ENCODE results near the gene BCL2L12. TPM values are rescaled to one million over a fixed set of nuclear protein-coding genes. Genes with fewer than 3 reads are reported as not detected.

Gene BCL2L12
- total RNA-seq, 4 donors from 2014 or later, result 3.1 to 23.8 (median 3.5) TPM

GRCh38 chr19:49699364-49699763, 33.6 kb downstream of the BCL2L12 start:
- DNase-seq, result no peak

DNA sequence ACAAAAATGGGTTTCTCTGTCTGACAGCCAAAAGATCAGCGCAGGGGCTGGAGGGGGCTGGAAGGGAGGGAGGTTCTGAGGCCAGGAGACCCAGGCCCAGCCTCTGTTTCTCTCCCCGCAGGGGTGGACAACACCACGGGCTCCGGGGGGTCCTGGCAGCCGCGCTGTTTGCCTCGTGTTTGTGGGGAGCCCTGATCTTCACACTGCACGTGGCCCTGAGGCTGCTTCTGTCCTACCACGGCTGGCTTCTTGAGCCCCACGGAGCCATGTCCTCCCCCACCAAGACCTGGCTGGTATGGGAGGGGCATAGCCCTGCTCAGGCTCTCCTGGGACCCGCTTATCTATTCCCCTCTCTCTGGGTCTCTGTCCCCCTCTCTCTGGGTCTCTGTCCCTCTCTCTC, 34.8 kb downstream of the BCL2L12 start:
- no peaks in the 10 kb centered on the region for H3K4me1 ChIP-seq
- H3K9me3 ChIP-seq, result no peaks in the 10 kb centered on the region
- H3K36me3 ChIP-seq, result no peaks in the 10 kb centered on the region
- no peak overlapping the region for H3K4me3 ChIP-seq
- no peak for TF ChIP-seq POLR2A (IDR thresholded peaks at IDR 0.05)
- no peak for DNase-seq
- H3K27me3 ChIP-seq, result no peaks in the 10 kb centered on the region
- H3K27ac ChIP-seq, result no peak overlapping the region
- intact Hi-C loops (cut with DNase I; ENCODE audit: low total_unique reads), result no loop called here

More at GRCh38 chr19:49699364-49699763, 33.6 kb downstream of the BCL2L12 start:
- no peaks in the 10 kb centered on the region for H3K4me1 ChIP-seq
- no peaks in the 10 kb centered on the region for H3K9me3 ChIP-seq
- intact Hi-C loops (cut with DNase I; ENCODE audit: low total_unique reads), result no loop called here
- H3K27me3 ChIP-seq, result no peaks in the 10 kb centered on the region
- H3K4me3 ChIP-seq, result no peak overlapping the region
- TF ChIP-seq, protein P1, sequence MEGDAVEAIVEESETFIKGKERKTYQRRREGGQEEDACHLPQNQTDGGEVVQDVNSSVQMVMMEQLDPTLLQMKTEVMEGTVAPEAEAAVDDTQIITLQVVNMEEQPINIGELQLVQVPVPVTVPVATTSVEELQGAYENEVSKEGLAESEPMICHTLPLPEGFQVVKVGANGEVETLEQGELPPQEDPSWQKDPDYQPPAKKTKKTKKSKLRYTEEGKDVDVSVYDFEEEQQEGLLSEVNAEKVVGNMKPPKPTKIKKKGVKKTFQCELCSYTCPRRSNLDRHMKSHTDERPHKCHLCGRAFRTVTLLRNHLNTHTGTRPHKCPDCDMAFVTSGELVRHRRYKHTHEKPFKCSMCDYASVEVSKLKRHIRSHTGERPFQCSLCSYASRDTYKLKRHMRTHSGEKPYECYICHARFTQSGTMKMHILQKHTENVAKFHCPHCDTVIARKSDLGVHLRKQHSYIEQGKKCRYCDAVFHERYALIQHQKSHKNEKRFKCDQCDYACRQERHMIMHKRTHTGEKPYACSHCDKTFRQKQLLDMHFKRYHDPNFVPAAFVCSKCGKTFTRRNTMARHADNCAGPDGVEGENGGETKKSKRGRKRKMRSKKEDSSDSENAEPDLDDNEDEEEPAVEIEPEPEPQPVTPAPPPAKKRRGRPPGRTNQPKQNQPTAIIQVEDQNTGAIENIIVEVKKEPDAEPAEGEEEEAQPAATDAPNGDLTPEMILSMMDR (IDR thresholded peaks at IDR 0.05), result no peak
- no peak for TF ChIP-seq POLR2A (IDR thresholded peaks at IDR 0.05)
- no peak overlapping the region for H3K27ac ChIP-seq
- no peaks in the 10 kb centered on the region for H3K36me3 ChIP-seq

- intact Hi-C loops (cut with DNase I; ENCODE audit: low total_unique reads), result no loop called here
- no peak for DNase-seq
- Histone ChIP-seq H3K27ac (no peak overlapping the region), H3K27me3 (no peaks in the 10 kb centered on the region), H3K4me3 (no peak overlapping the region), H3K4me1 (no peaks in the 10 kb centered on the region), H3K9me3 (no peaks in the 10 kb centered on the region), H3K36me3 (no peaks in the 10 kb centered on the region)
- TF ChIP-seq, protein P1 (IDR thresholded peaks at IDR 0.05), result no peak
- no peak for TF ChIP-seq POLR2A (IDR thresholded peaks at IDR 0.05)
Measured at GRCh38 chr19:49701271-49701786, 35.6 kb downstream of the BCL2L12 start.

DNA sequence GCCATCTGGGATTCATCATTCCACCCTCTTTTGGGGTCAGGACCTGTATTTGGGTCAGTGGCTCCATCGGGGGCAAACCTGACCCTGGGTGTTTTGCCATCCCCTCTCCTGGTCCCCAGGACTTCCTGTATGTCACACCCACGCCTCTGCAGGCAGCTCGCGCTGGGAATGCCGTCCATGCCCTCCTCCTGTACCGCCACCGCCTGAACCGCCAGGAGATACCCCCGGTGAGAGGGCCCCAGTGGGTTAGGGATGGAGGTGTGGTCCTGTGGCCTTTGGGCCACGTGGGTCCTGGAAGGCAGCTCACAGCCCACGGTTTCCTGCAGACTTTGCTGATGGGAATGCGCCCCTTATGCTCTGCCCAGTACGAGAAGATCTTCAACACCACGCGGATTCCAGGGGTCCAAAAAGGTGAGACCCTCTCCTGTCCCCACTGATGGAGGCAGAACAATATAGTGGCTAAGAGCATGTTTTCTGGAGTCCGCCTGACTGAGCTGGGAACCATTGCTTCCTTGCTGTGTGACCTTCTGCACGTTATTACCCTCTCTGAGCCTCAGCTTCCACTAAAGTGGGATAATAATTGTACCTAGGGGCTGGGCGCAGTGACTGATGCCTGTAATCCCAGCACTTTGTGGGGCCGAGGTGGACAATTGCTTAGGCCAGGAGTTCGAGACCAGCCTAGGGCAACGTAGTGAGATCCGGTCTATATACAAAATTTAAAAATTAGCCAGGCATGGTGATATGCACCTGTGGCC, 39.3 kb downstream of the BCL2L12 start:
- Histone ChIP-seq H3K9me3 (no peaks in the 10 kb centered on the region), H3K27ac (no peak overlapping the region), H3K4me3 (no peak overlapping the region), H3K36me3 (no peaks in the 10 kb centered on the region), H3K4me1 (no peaks in the 10 kb centered on the region), H3K27me3 (no peaks in the 10 kb centered on the region)
- intact Hi-C loops (cut with DNase I; ENCODE audit: low total_unique reads), result no loop called here
- no peak for DNase-seq
- TF ChIP-seq POLR2A (IDR thresholded peaks at IDR 0.05), result no peak
- TF ChIP-seq, protein P1 (IDR thresholded peaks at IDR 0.05), result no peak

DNA sequence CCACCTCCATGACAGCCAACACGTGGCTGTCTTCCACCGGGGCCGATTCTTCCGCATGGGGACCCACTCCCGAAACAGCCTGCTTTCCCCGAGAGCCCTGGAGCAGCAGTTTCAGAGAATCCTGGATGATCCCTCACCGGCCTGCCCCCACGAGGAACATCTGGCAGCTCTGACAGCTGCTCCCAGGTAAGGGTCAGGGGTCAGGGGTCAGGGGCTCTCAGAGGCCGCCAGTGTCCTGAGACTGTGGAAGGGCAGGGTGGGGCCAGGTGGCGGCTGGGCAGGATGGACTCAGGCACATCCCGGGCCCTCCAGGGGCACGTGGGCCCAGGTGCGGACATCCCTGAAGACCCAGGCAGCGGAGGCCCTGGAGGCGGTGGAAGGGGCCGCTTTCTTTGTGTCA, 40.2 kb downstream of the BCL2L12 start:
- no peaks in the 10 kb centered on the region for H3K4me1 ChIP-seq
- no peak for DNase-seq

More for the DNA sequence above, 40.2 kb downstream of the BCL2L12 start:
- H3K4me3 ChIP-seq, result no peak overlapping the region
- no peak overlapping the region for H3K27ac ChIP-seq
- H3K27me3 ChIP-seq, result no peaks in the 10 kb centered on the region
- no peaks in the 10 kb centered on the region for H3K36me3 ChIP-seq
- intact Hi-C loops (cut with DNase I; ENCODE audit: low total_unique reads), result no loop called here
- H3K9me3 ChIP-seq, result no peaks in the 10 kb centered on the region
- TF ChIP-seq, protein P1 (IDR thresholded peaks at IDR 0.05), result no peak
- no peak for TF ChIP-seq POLR2A (IDR thresholded peaks at IDR 0.05)
